Breast epithelium (tissue), 4 donors: ENCODE measurements around the gene CEP250. TPM values are rescaled to one million over a fixed set of nuclear protein-coding genes. Genes with fewer than 3 reads are reported as not detected.

Experiments used
- DNase-seq, 2 donors: peaks; one replicate each; pipeline ENCODE4 v3.0.0-alpha.2; 2019; ENCODE audit warnings: low spot score in 2 of 2
- H3K27ac ChIP-seq, 2 donors: fragments of 200-600 bp; sonication (generic) in 1 of 2; one replicate each; pipeline ENCODE4 v1.5.1; 2016 to 2019; ENCODE audit warnings: mild to moderate bottlenecking in 1 of 2
- H3K27me3 ChIP-seq, 2 donors: fragments of 200-600 bp; sonication (generic) in 1 of 2; one replicate each; pipeline versions ENCODE4 v1.5.1 to v1.6.0; 2017 to 2019; ENCODE audit warnings: control low read depth in 1 of 2, mild to moderate bottlenecking in 1 of 2
- H3K36me3 ChIP-seq: fragments of 200-600 bp; one replicate; pipeline ENCODE4 v1.5.1; 2019
- H3K4me1 ChIP-seq, 2 donors: fragments of 200-600 bp; sonication (generic); one replicate each; pipeline ENCODE4 v1.5.1; 2016 to 2019; ENCODE audit warnings: control low read depth in 1 of 2
- H3K4me3 ChIP-seq, 3 donors: fragments of 200-600 bp; sonication (generic); 1 replicate in 2 of 3; 2 replicates in 1 of 3; pipeline ENCODE4 v1.5.1; 2016 to 2019; ENCODE audit warnings: mild to moderate bottlenecking in 3 of 3, moderate library complexity in 2 of 3
- H3K9me3 ChIP-seq, 2 donors: fragments of 200-600 bp; sonication (generic) in 1 of 2; one replicate each; pipeline ENCODE4 v1.5.1; 2016 to 2019; ENCODE audit warnings: control low read depth in 1 of 2
- POLR2A ChIP-seq: fragments of 450-650 bp; IDR thresholded peaks from one replicate; pipeline ENCODE4 v1.6.1; 2016; ENCODE audit warnings: antibody characterized with exemption, mild to moderate bottlenecking, moderate library complexity
- POLR2AphosphoS5 ChIP-seq, 3 donors: sonication (generic); formaldehyde crosslinking; IDR thresholded peaks; one replicate each; pipeline ENCODE4 v1.6.1; 2017; ENCODE audit warnings: antibody characterized with exemption in 3 of 3
- intact Hi-C: fragments of 100-400 bp; cut with DNase I; formaldehyde crosslinking; loops from one replicate; pipeline ENCODE4 v1.15.1; 2023; ENCODE audit warnings: low total_unique reads
- total RNA-seq, 3 donors: library from RNA; depleted of rRNA; stranded (reverse); fragments of >200 nt; gene quantifications; one replicate each; pipeline ENCODE4 v1.1.0, GENCODE V29; 2016
- TF ChIP-seq, protein P1 (sequence below), 3 donors: fragments of 450-650 bp; IDR thresholded peaks; one replicate each; pipeline ENCODE4 v1.5.1; 2016 to 2017; ENCODE audit warnings: antibody characterized with exemption in 3 of 3, mild to moderate bottlenecking in 3 of 3, moderate library complexity in 3 of 3

CEP250 gene
- total RNA-seq, 3 donors from 2014 or later: 22.2 to 28.5 (median 23.3) TPM

DNA sequence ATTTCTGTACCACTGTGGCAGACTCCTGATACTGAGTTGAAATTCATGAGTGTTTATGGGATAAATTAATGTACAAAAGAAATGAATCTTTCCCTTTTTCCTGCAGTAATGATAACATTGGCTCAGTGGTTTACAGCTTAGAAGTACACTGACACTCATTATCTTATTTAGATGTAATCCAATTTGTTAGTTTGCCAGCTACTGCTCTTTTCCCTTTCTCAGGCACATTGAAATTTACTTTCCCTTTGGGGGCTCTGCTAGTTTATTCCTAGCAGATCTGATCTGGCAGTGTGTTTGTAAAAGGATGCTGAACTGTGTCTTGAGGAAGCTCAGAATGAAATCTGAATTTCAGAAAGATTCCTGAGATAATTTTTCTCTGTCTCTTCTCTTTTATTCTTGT lies 3.0 kb downstream of the CEP250 start:
- Histone ChIP-seq H3K36me3 (no peaks in the 10 kb centered on the region), H3K9me3 (no peaks in the 10 kb centered on the region), H3K4me3 (no peak overlapping the region), H3K4me1 (peaks cover 0 to 6% of the 10 kb centered on the region in 2 donors), H3K27ac (no peak overlapping the region), H3K27me3 (no peaks in the 10 kb centered on the region)
- no peak for DNase-seq
- TF ChIP-seq POLR2AphosphoS5 (IDR thresholded peaks at IDR 0.05): no peak
- no peak for TF ChIP-seq POLR2A
- TF ChIP-seq, protein P1, sequence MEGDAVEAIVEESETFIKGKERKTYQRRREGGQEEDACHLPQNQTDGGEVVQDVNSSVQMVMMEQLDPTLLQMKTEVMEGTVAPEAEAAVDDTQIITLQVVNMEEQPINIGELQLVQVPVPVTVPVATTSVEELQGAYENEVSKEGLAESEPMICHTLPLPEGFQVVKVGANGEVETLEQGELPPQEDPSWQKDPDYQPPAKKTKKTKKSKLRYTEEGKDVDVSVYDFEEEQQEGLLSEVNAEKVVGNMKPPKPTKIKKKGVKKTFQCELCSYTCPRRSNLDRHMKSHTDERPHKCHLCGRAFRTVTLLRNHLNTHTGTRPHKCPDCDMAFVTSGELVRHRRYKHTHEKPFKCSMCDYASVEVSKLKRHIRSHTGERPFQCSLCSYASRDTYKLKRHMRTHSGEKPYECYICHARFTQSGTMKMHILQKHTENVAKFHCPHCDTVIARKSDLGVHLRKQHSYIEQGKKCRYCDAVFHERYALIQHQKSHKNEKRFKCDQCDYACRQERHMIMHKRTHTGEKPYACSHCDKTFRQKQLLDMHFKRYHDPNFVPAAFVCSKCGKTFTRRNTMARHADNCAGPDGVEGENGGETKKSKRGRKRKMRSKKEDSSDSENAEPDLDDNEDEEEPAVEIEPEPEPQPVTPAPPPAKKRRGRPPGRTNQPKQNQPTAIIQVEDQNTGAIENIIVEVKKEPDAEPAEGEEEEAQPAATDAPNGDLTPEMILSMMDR (IDR thresholded peaks at IDR 0.05): no peak
- intact Hi-C loops: no loop called here

DNA sequence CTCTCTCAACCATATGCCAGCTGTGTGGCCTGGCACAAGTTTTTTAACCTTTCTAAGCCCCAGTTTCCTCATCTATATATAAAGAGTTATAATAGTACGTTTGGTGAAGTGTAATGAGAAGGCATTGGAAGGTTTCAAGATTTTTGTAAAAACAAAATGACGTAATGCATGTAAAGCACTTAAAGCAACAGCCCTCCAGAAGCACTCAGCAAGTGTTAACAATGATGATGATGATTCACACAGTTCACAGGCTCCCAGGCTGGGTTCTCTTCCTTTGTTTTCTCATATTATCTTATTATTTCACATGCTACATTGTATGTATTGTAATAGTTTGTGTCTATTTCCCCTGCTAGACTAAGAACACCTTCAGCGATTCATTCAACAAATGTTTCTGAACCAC lies 6.2 kb downstream of the CEP250 start:
- H3K27me3 ChIP-seq: no peaks in the 10 kb centered on the region
- TF ChIP-seq POLR2AphosphoS5 (IDR thresholded peaks at IDR 0.05): no peak
- TF ChIP-seq, protein P1 (IDR thresholded peaks at IDR 0.05): no peak
- no peak for TF ChIP-seq POLR2A
- H3K9me3 ChIP-seq: no peaks in the 10 kb centered on the region
- no peaks in the 10 kb centered on the region for H3K4me1 ChIP-seq
- no peak overlapping the region for H3K4me3 ChIP-seq
- H3K27ac ChIP-seq: no peak overlapping the region
- H3K36me3 ChIP-seq: no peaks in the 10 kb centered on the region
- DNase-seq: no peak
- intact Hi-C loops: no loop called here

DNA sequence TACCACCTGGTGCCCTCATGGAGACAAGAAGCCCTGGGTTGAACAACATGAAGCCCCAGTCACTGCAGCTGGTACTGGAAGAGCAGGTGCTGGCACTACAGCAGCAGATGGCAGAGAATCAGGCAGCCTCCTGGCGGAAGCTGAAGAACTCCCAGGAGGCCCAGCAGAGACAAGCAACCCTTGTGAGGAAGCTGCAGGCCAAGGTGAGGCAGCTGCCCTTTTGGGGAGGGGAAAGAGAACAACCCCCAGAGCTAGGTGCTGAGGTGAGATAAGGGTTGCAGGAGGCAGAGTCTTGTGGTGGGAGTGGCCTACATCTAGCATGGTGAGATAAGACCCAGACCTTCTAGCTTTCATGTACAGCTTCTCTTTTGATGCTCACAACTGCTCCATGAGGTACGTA lies 7.0 kb downstream of the CEP250 start:
- TF ChIP-seq, protein P1 (IDR thresholded peaks at IDR 0.05): no peak
- TF ChIP-seq POLR2AphosphoS5 (IDR thresholded peaks at IDR 0.05): no peak
- TF ChIP-seq POLR2A: no peak
- DNase-seq: no peak
- Histone ChIP-seq H3K36me3 (no peaks in the 10 kb centered on the region), H3K9me3 (no peaks in the 10 kb centered on the region), H3K4me1 (no peaks in the 10 kb centered on the region), H3K27me3 (no peaks in the 10 kb centered on the region), H3K27ac (no peak overlapping the region), H3K4me3 (no peak overlapping the region)
- intact Hi-C loops: no loop called here

DNA sequence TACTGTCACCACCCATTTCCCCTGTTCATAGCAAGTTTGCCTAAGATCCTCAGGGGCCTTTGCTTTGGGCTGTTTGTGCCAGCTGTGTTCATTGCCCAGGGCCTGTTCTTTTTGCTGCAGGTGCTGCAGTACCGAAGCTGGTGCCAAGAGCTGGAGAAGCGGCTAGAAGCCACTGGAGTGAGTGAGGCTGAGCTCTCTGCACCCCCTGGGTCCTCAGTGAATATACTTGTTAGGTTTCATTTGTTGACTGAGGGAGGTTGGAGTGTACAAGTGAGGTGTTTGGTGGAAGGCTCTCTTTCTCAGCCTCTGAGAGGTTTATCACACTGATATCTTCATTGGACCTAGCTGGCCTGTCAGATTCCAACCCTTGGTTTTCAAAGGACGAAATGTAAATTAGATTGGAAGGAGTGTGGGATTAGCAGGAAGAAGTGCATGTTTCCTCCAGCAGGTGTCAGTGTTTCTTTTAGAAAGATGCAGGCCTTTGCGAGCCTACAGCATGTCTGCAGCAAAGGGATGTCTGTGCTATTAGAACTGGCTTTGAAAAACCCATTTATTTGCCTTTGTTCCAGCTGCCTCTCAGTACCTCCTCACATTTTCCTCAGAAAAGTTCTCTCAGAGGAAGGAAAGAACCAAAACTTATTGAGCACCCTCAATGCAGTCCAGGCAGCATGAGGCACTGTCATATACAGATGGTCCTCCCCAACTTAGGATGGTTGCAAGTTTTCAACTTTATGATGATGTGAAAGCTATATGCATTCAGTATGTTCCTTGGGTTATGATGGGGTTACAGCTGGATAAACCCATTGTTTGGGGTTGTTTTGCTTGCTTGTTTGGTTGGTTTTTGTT lies 8.3 kb downstream of the CEP250 start:
- no peaks in the 10 kb centered on the region for H3K4me1 ChIP-seq
- H3K36me3 ChIP-seq: no peaks in the 10 kb centered on the region
- no peak overlapping the region for H3K27ac ChIP-seq
- H3K9me3 ChIP-seq: no peaks in the 10 kb centered on the region
- intact Hi-C loops: no loop called here
- H3K4me3 ChIP-seq: no peak overlapping the region
- no peak for TF ChIP-seq POLR2A
- TF ChIP-seq, protein P1 (IDR thresholded peaks at IDR 0.05): peak; percentile 23 to 77 (median 67)
- DNase-seq: no peak
- no peaks in the 10 kb centered on the region for H3K27me3 ChIP-seq

DNA sequence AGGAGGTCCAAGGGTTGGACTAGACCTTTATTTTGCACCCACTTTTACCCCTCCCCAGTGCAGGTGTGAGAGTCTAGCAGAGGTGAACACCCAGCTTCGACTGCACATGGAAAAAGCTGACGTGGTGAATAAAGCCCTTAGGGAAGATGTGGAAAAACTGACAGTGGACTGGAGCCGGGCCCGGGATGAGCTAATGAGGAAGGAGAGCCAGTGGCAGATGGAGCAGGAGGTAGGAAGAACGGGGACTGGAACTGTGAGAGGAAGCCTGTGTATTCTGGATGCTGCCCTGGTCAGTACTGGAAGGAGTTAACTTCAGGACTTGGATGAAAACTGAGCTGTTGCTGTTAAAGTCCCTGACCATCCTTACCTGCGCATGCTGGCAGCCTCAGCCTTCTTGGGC lies 10.6 kb downstream of the CEP250 start:
- H3K27ac ChIP-seq: no peak overlapping the region
- TF ChIP-seq POLR2AphosphoS5 (IDR thresholded peaks at IDR 0.05) (no peak), POLR2A (no peak)
- TF ChIP-seq, protein P1 (IDR thresholded peaks at IDR 0.05): no peak
- H3K27me3 ChIP-seq: no peaks in the 10 kb centered on the region
- intact Hi-C loops: loop anchor here (5.0 kb wide), 1 partner anchor 49 kb away; no protein-coding TSS in a partner anchor
- no peaks in the 10 kb centered on the region for H3K36me3 ChIP-seq
- DNase-seq: no peak
- H3K4me1 ChIP-seq: no peaks in the 10 kb centered on the region
- H3K9me3 ChIP-seq: no peaks in the 10 kb centered on the region
- no peak overlapping the region for H3K4me3 ChIP-seq
